NCI-H510A treated with DMSO at 0.1 percent for 48 hours (cell line): Measurements from ENCODE around the gene ZC2HC1B.

Experiments used
- DNase-seq: peaks from one replicate; lab custom pipeline; 2025; lab: John Stamatoyannopoulos, UW

The ZC2HC1B gene

DNA sequence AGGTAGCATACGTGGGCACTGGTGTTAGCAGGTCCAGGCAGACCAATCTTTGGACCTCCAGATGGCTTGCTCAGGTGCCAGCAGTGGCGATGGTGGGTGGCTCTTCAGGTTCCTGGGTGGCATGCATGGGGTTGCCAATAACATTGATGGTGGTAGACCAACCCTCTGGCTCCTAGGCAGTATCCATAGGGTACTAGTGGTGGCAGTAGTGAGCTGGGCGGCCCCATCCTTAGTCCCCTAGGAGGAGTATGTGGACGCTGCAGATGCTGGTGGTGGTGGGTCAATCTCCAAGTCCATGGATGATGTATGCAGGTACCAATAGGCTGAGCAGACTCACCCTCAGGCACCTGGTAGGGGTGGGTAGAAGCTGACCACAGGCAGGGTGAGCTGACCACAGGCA is 70.6 kb downstream of the ZC2HC1B start:
- no peak for DNase-seq

GRCh38 chr6:143936347-143936746 is 72.1 kb downstream of the ZC2HC1B start:
- no peak for DNase-seq

GRCh38 chr6:143936778-143937667 is 72.7 kb downstream of the ZC2HC1B start:
- DNase-seq: no peak

GRCh38 chr6:143937668-143937970 is 73.3 kb downstream of the ZC2HC1B start:
- DNase-seq: no peak

GRCh38 chr6:143939364-143939763 is 75.1 kb downstream of the ZC2HC1B start:
- DNase-seq: no peak

DNA sequence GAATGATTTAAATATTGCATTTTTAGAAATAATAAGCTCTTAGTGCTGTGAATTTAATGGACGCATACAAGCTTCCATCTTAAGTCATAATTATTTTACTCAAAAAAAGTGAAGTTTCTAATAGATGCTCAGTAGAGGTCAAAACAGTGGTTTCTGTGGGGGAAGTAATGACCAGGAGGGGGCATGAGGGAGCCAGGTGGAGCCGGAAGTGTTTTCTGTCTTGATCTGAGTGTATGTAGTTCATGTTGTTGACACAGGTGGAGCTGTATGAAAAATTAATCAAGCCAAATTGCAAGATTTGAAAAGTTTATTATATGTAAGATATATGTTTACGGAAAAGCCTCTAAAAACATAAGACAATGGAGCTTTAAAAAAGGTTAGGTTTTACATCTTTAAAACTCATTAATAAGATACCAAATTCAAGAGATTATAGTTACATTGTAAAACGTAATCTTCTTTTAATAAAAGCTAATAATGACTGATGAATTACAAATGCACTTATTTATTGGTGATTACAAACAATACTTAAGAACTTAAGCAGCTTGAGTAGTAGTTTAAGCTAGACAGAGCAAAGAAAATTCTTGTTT is 75.8 kb downstream of the ZC2HC1B start:
- no peak for DNase-seq

- DNase-seq: no peak
Observed at GRCh38 chr6:143941852-143942627, 77.8 kb downstream of the ZC2HC1B start.

DNA sequence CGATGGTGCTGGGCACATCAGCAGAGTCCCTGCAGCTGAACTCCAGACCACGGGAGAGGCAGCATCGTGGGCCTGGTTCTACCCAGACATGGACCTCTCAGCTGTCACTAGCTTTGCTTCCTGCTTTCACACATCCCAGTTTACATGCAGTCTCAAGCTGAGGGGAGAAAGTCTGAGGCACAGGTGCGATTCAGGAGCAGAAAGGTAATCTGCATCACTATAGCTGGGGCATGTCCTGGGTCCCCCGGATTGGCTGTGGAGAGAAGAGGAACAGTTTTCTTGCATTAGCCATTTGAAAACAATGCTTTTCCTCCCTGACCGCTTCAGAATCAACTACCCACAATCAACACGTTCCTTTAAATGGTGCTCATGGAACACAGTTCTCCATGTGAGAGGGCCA is 83.9 kb downstream of the ZC2HC1B start:
- DNase-seq: no peak

DNA sequence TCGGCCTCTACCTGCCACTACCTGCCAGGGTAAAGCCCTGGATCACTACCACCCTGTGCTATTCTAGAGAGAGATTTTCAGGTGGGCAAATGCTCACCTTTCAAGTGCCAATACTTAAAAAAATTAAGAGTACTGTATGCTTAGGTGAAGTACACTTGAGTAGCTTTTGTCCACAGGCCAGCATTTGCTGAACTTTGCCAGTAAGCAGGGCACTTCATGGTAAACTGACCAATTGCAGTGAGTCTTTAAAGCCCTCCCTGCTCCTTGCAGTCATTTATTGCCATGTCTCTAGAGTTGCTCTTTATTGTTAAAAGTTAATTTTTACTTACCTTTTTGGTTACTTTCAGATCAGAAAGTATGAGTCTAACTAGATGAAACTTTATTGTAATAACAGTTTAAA is 85.3 kb downstream of the ZC2HC1B start:
- DNase-seq: no peak

GRCh38 chr6:143949962-143950361 is 85.7 kb downstream of the ZC2HC1B start:
- DNase-seq: no peak

DNA sequence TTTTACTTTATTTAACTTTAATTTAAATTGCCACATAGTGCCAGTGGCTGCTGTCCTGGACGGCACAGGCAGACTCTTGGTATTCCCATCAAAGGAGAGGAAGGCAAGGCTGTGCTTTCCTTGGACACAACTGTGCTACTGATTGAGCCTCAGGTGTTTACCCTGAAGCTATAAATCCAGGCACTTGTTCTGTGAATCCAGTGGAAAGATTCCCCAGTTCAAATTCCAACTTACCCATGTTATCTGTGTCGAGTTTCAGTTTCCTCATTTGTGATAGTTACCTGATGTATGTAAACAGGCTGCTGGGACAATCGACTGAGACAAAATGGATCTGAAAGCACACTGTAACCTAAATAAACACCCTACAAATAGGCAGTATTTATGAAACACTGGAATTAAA is 86.6 kb downstream of the ZC2HC1B start:
- no peak for DNase-seq

GRCh38 chr6:143952060-143952778 is 87.9 kb downstream of the ZC2HC1B start:
- DNase-seq: no peak

- no peak for DNase-seq
Observed at GRCh38 chr6:143952947-143953701, 88.8 kb downstream of the ZC2HC1B start.

GRCh38 chr6:143953922-143954321 is 89.6 kb downstream of the ZC2HC1B start:
- DNase-seq: no peak

DNA sequence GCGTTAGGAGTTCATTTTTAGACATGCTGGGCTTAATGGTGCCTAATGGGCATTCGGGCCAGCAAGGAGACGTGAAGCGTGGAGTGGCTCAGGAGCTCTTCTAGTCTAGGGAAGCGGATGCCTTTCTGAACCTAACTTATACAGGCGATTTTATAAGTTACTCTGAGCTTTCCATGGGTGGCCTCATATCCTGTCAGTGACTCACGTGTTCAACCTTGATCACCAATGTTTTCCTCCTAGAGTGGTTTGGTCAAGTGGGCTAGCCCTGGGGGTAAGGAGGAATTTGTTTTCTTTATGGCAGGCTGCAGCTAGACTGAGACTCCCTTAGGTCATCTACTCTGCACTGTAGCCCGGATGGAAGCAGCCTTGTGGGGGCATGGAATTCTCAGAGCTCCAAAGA is 91.7 kb downstream of the ZC2HC1B start:
- DNase-seq: no peak

DNA sequence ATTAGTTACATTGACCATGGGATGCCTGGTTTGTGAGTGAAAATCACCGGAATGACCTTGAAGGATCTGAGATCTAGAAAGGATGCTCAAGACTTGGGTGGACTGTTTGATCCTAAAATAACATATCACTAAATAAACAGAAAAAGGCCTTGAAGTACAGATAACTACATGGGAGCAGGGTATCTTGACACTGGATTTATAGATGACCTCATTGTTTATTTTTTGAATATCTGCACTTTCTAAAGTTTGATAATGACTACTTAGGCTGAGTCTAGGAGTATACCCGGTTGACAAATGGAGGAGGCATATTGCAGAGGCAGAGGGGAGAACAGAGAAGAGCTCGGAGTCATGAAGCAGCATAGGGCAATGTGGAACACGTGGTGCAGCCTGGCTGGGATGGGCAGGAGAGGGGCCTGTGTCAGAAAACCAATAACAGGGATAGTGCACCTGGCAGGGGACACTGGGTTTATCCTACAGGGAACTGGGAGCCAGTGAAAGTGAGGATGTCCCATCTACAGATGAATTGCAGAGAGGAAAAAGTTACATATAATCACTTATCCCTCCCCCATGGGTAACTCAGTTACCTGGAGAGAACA is 93.5 kb downstream of the ZC2HC1B start:
- DNase-seq: no peak

GRCh38 chr6:143958839-143959399 is 94.6 kb downstream of the ZC2HC1B start:
- DNase-seq: no peak

DNA sequence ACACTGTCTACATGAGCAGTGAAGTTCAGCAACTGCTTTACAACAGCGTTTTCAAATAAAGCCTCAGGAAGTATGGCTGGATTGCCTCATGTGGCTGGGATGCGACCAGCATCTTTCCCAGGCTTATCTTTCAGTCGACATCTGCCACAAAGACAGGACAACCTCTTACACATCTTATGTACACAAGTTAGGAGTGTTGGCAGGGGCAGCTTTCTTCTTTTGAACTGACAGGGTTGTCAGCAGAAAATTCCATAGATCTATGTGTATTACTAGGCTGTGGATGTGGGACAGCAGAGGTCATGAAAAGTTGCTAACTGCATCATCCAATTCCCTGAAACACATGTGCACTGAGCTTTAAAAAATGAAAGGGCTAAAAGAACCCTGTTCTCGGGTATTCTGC is 95.7 kb downstream of the ZC2HC1B start:
- no peak for DNase-seq

- no peak for DNase-seq
Observed at GRCh38 chr6:143961066-143961465, 96.8 kb downstream of the ZC2HC1B start.

GRCh38 chr6:143961886-143962878 is 97.9 kb downstream of the ZC2HC1B start:
- no peak for DNase-seq
